Psoas muscle (tissue), 8 donors: ENCODE results near the gene CENPX. TPM values are rescaled to one million over a fixed set of nuclear protein-coding genes. Genes with fewer than 3 reads are reported as not detected.

Source experiments
- ATAC-seq, 4 donors: fragments of 200-7000 bp; cut with Tn5 transposase; one replicate each; pipeline ENCODE4 v1.9.1; 2020; ENCODE audit warnings: moderate library complexity in 3 of 4, mild to moderate bottlenecking in 2 of 4
- DNase-seq, 2 donors: peaks; one replicate each; pipeline ENCODE4 v3.0.0-alpha.2; 2020
- H3K27ac ChIP-seq: fragments of 200-600 bp; one replicate; pipeline ENCODE4 v1.8.0; 2022
- H3K27me3 ChIP-seq, 3 donors: fragments of 200-600 bp in 1 of 3; one replicate each; pipeline versions ENCODE4 v1.6.1 to v1.8.0; 2013 to 2022; ENCODE audit warnings: low read length in 2 of 3, mild to moderate bottlenecking in 2 of 3, moderate library complexity in 1 of 3; ENCODE audit not compliant: insufficient read depth in 3 of 3
- H3K36me3 ChIP-seq, 2 donors: fragments of 200-600 bp in 1 of 2; one replicate each; pipeline versions ENCODE4 v1.6.1 to v1.8.0; 2013 to 2022; ENCODE audit warnings: low read depth in 1 of 2, mild to moderate bottlenecking in 1 of 2, moderate library complexity in 1 of 2; ENCODE audit not compliant: insufficient read depth in 1 of 2
- H3K4me1 ChIP-seq: fragments of 200-600 bp; one replicate; pipeline ENCODE4 v1.8.0; 2022
- H3K4me3 ChIP-seq: fragments of 200-600 bp; one replicate; pipeline ENCODE4 v1.8.0; 2022; ENCODE audit warnings: mild to moderate bottlenecking
- H3K9me3 ChIP-seq: fragments of 200-600 bp; one replicate; pipeline ENCODE4 v1.8.0; 2022
- WGBS, 3 donors: extraction: QIAGEN DNeasy Blood & Tissue Kit; methylation state at CpG; one replicate each; pipeline versions ENCODE4 v1.1.6 to v1.1.7; 2013; 5-methylcytosine and 5-hydroxymethylcytosine counted together
- intact Hi-C, 2 donors: fragments of 100-400 bp; cut with DNase I; formaldehyde crosslinking; loops; one replicate each; pipeline versions ENCODE4 v1.11.0 to v1.14.2; 2022
- polyA plus RNA-seq, 3 donors: library from polyadenylated mRNA; stranded (reverse); fragments of 200-250 nt; gene quantifications; one replicate each; pipeline ENCODE4 v1.2.3, GENCODE V29; 2013
- total RNA-seq, 4 donors: library from RNA; stranded (reverse); fragmentation: NEBNext Ultra II Directional in 2 of 4; extraction: Animal tissue kit (Norgen Biotek cat#: 25700) in 2 of 4; gene quantifications; one replicate each; pipeline versions ENCODE4 v1.2.1 to v1.2.4, GENCODE V29; 2021 to 2023
- TF ChIP-seq, protein P1 (sequence below): fragments of 200-600 bp; IDR thresholded peaks from one replicate; pipeline ENCODE4 v1.8.0; 2022; ENCODE audit warnings: antibody characterized with exemption
- donor health status: healthy with polysubstance abuse.
- donor health status: DM: no; HTN: no; CAD: no; lungs with moderate emphysema.
- donor health status: Bipolar disorder and iron deficiency.
- donor health status: healthy.
- donor health status: DM: yes; HTN: yes; CAD: no.
- donor health status: DM: no; HTN: no; CAD: no.
- donor health status: DM: no; HTN: no; CAD: no.
- donor health status: DM: yes; HTN: yes; CAD: no.

Gene CENPX
- total and polyA plus RNA-seq, 7 donors = 15.9 to 79.4 (median 24.6) TPM

- Histone ChIP-seq H3K9me3 (no peaks in the 10 kb centered on the region), H3K4me1 (peaks cover 16% of the 10 kb centered on the region), H3K4me3 (no peak overlapping the region), H3K27me3 (no peaks in the 10 kb centered on the region), H3K36me3 (peaks cover 5 to 42% of the 10 kb centered on the region in 2 donors), H3K27ac (no peak overlapping the region)
- TF ChIP-seq, protein P1, sequence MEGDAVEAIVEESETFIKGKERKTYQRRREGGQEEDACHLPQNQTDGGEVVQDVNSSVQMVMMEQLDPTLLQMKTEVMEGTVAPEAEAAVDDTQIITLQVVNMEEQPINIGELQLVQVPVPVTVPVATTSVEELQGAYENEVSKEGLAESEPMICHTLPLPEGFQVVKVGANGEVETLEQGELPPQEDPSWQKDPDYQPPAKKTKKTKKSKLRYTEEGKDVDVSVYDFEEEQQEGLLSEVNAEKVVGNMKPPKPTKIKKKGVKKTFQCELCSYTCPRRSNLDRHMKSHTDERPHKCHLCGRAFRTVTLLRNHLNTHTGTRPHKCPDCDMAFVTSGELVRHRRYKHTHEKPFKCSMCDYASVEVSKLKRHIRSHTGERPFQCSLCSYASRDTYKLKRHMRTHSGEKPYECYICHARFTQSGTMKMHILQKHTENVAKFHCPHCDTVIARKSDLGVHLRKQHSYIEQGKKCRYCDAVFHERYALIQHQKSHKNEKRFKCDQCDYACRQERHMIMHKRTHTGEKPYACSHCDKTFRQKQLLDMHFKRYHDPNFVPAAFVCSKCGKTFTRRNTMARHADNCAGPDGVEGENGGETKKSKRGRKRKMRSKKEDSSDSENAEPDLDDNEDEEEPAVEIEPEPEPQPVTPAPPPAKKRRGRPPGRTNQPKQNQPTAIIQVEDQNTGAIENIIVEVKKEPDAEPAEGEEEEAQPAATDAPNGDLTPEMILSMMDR = no peak
- no peak for ATAC-seq
- peak in 1 of 2 donors; percentile 44 for DNase-seq
- WGBS, 3 donors = 88 to 91% (median 90%) methylated on average over 26 of the region's 26 CpGs
- intact Hi-C loops = no loop called here
Measured at GRCh38 chr17:81987161-81987770, 35.4 kb downstream of the CENPX start.

DNA sequence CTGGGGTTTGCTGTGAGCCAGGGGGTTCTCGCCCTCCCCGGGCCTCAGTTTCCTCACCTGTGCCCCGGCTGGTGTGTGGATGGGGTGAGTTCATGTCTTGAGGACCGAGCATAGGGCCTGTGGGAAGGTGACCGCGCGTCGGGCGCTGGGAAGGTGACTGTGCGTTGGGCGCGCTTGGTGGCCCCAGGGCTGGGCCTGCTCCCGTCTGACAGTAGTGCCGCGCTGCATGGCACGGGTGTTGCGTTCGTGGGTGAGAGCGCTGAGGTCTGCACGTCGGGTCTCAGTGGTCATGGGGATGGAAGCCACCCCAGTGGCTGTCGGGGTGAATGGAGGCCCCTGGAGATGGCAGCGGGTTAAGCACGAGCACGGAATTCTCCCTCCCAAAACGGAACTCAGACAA is 36.1 kb downstream of the CENPX start:
- Histone ChIP-seq H3K9me3 (no peaks in the 10 kb centered on the region), H3K36me3 (peaks cover 5 to 42% of the 10 kb centered on the region in 2 donors), H3K4me3 (no peak overlapping the region), H3K27ac (no peak overlapping the region), H3K27me3 (no peaks in the 10 kb centered on the region), H3K4me1 (peaks cover 10% of the 10 kb centered on the region)
- intact Hi-C loops = no loop called here
- TF ChIP-seq, protein P1 = no peak
- DNase-seq = peak in 1 of 2 donors; percentile 48
- WGBS, 3 donors = 95 to 98% (median 97%) methylated on average over 26 of the region's 26 CpGs
- no peak for ATAC-seq

DNA sequence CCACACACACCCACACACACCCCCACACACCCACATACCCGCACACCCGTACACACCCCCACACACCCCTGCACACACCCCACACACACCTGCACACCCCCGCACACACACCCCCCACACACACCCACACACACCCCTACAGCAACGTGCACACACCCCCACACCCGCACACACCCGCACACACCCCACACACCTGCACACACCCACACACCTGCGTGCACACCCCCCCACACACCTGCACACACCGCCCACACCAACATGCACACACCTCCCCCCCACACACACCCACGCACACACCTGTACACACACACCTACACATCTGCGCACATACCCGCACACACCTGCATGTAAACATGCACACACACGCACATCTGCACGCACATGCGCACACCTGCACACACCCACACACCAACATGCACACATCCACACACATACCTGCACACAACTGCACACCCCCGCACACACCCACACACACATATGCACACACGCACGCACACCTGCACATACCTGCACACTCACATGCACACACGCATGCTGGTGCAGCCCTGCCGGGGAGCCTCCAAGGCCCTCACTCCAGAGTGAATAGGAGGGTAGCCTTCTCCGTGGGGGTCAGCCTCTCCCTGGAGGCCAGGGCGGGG is 37.8 kb downstream of the CENPX start:
- H3K36me3 ChIP-seq = peaks cover 9 to 52% of the 10 kb centered on the region in 2 donors
- ATAC-seq (no peak), DNase-seq (peak in 1 of 2 donors; percentile 40)
- TF ChIP-seq, protein P1 = no peak
- intact Hi-C loops = no loop called here
- no peaks in the 10 kb centered on the region for H3K9me3 ChIP-seq
- H3K4me3 ChIP-seq = no peak overlapping the region
- no peak overlapping the region for H3K27ac ChIP-seq
- no peaks in the 10 kb centered on the region for H3K4me1 ChIP-seq
- no peaks in the 10 kb centered on the region for H3K27me3 ChIP-seq
- WGBS, 3 donors = 92 to 94% (median 93%) methylated on average over 18 to 21 of the region's 21 CpGs

GRCh38 chr17:81983639-81984373 is 38.9 kb downstream of the CENPX start:
- Histone ChIP-seq H3K27ac (no peak overlapping the region), H3K4me3 (no peak overlapping the region), H3K4me1 (peaks cover 5% of the 10 kb centered on the region), H3K36me3 (peaks cover 9 to 63% of the 10 kb centered on the region in 2 donors), H3K27me3 (no peaks in the 10 kb centered on the region), H3K9me3 (no peaks in the 10 kb centered on the region)
- ATAC-seq = no peak
- intact Hi-C loops = no loop called here
- WGBS, 3 donors = 93 to 95% (median 94%) methylated on average over 26 of the region's 26 CpGs
- DNase-seq = peak in 1 of 2 donors; percentile 43
- TF ChIP-seq, protein P1 = no peak
